GM12875 (cell line): ENCODE data around the gene ATP8A2.

Experiments used
- H3K4me3 ChIP-seq: one replicate; pipeline ENCODE4 v1.5.1; 2011; ENCODE audit warnings: low read depth, low read length, control low read depth
- CTCF ChIP-seq: IDR thresholded peaks from 2 replicates; pipeline ENCODE4 v1.5.1; 2011; ENCODE audit warnings: low read depth, mild to moderate bottlenecking, control low read depth, inconsistent platforms, low read length, moderate library complexity, borderline replicate concordance; ENCODE audit not compliant: insufficient read depth

ATP8A2 gene

GRCh38 chr13:25632166-25632888 is 260.6 kb downstream of the ATP8A2 start:
- TF ChIP-seq CTCF: no peak
- H3K4me3 ChIP-seq: no peak overlapping the region

- H3K4me3 ChIP-seq: no peak overlapping the region
- TF ChIP-seq CTCF: no peak
Observed at GRCh38 chr13:25633093-25633492, 261.3 kb downstream of the ATP8A2 start.

- no peak overlapping the region for H3K4me3 ChIP-seq
- TF ChIP-seq CTCF: no peak
Observed at GRCh38 chr13:25645681-25646080, 273.9 kb downstream of the ATP8A2 start.

GRCh38 chr13:25649001-25649633 is 277.3 kb downstream of the ATP8A2 start:
- no peak for TF ChIP-seq CTCF
- no peak overlapping the region for H3K4me3 ChIP-seq

- TF ChIP-seq CTCF: no peak
- H3K4me3 ChIP-seq: no peak overlapping the region
Observed at GRCh38 chr13:25652764-25653163, 281.0 kb downstream of the ATP8A2 start.

GRCh38 chr13:25654322-25654721 is 282.5 kb downstream of the ATP8A2 start:
- TF ChIP-seq CTCF: no peak
- H3K4me3 ChIP-seq: no peak overlapping the region

- no peak for TF ChIP-seq CTCF
- no peak overlapping the region for H3K4me3 ChIP-seq
Observed at GRCh38 chr13:25657157-25657556, 285.4 kb downstream of the ATP8A2 start.
